HEK293T (cell line): ENCODE results near the gene PCDH9.
A peak's percentile ranks its signal among the peaks of the same experiment; 100 is the strongest.

Source experiments
- BHLHE40 ChIP-seq: fragments of 450-650 bp; IDR thresholded peaks from 2 replicates; pipeline ENCODE4 v1.6.1; 2016; ENCODE audit warnings: mild to moderate bottlenecking, moderate library complexity, borderline replicate concordance
- ELF4 ChIP-seq: fragments of 450-650 bp; IDR thresholded peaks from 2 replicates; pipeline ENCODE4 v1.6.1; 2017; ENCODE audit warnings: antibody characterized with exemption
- FOXA1 ChIP-seq: fragments of 450-650 bp; IDR thresholded peaks from 2 replicates; pipeline ENCODE4 v1.6.1; 2016; ENCODE audit warnings: mild to moderate bottlenecking
- FOXK2 ChIP-seq: fragments of 450-650 bp; IDR thresholded peaks from 2 replicates; pipeline ENCODE4 v1.6.1; 2016; ENCODE audit warnings: mild to moderate bottlenecking
- FOXM1 ChIP-seq: fragments of 450-650 bp; IDR thresholded peaks from 2 replicates; pipeline ENCODE4 v1.6.1; 2017; ENCODE audit warnings: mild to moderate bottlenecking, borderline replicate concordance
- HDGF ChIP-seq: fragments of 450-650 bp; IDR thresholded peaks from 2 replicates; pipeline ENCODE4 v1.6.1; 2017; ENCODE audit warnings: antibody characterized with exemption, borderline replicate concordance
- LEF1 ChIP-seq: fragments of 450-650 bp; IDR thresholded peaks from 2 replicates; pipeline ENCODE4 v1.6.1; 2017; ENCODE audit warnings: mild to moderate bottlenecking, borderline replicate concordance
- NFRKB ChIP-seq: fragments of 450-650 bp; IDR thresholded peaks from 2 replicates; pipeline ENCODE4 v1.6.1; 2016; ENCODE audit warnings: mild to moderate bottlenecking, moderate library complexity
- SP1 ChIP-seq: fragments of 450-650 bp; IDR thresholded peaks from 2 replicates; pipeline ENCODE4 v1.6.1; 2017
- SUZ12 ChIP-seq: fragments of 450-650 bp; IDR thresholded peaks from 2 replicates; pipeline ENCODE4 v1.6.1; 2016; ENCODE audit warnings: mild to moderate bottlenecking
- TARDBP ChIP-seq: fragments of 450-650 bp; IDR thresholded peaks from 2 replicates; pipeline ENCODE4 v1.6.1; 2016
- TF ChIP-seq, protein P1 (sequence below): fragments of 450-650 bp; IDR thresholded peaks from 2 replicates; pipeline ENCODE4 v1.6.1; 2016

GRCh38 chr13:67128136-67128535 lies 102.0 kb downstream of the PCDH9 start:
- TF ChIP-seq SUZ12 (no peak), HDGF (no peak), NFRKB (no peak), BHLHE40 (no peak), FOXM1 (no peak), SP1 (no peak), LEF1 (no peak), FOXK2 (no peak), TARDBP (no peak), FOXA1 (no peak), ELF4 (no peak)
- TF ChIP-seq, protein P1, sequence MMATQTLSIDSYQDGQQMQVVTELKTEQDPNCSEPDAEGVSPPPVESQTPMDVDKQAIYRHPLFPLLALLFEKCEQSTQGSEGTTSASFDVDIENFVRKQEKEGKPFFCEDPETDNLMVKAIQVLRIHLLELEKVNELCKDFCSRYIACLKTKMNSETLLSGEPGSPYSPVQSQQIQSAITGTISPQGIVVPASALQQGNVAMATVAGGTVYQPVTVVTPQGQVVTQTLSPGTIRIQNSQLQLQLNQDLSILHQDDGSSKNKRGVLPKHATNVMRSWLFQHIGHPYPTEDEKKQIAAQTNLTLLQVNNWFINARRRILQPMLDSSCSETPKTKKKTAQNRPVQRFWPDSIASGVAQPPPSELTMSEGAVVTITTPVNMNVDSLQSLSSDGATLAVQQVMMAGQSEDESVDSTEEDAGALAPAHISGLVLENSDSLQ: peak; percentile 93
